ENCODE results near the gene MYO1D.
"Not testable (repeated sequence)": the region's sequence is repeated elsewhere in the genome, so short reads cannot be mapped to it uniquely, and the experiment has no call there.

MYO1D gene

DNA sequence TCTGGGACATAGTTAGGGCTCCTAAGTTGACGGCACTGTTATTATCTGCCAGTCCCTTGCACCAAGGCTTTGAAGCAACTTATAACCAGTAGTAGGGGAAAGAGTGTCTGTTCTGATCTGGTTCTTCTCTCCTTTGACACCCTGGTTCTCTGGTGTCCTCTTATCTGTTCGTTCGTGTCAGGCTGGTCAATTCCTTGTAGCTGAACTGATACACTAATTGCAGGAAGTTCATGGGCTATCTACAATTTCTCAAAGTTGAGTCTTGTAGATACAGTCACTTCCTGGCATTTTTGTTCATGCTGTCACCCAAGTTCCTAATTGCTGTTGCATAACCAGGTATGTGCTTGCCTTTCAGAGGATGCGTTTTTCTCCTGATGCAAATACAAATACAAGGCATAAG is 17.3 kb upstream of the MYO1D start:
- no peak for DNase-seq (ENCODE audit: low spot score)

DNA sequence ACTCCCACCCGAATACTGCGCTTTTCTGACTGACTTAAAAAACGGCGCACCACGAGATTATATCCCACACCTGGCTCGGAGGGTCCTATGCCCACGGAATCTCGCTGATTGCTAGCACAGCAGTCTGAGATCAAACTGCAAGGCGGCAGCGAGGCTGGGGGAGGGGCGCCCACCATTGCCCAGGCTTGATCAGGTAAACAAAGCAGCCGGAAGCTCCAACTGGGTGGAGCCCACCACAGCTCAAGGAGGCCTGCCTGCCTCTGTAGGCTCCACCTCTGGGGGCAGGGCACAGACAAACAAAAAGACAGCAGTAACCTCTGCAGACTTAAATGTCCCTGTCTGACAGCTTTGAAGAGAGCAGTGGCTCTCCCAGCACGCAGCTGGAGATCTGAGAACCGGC is 10.5 kb upstream of the MYO1D start:
- DNase-seq (ENCODE audit: low spot score), result not testable (repeated sequence)

- not testable (repeated sequence) for DNase-seq (ENCODE audit: low spot score)
Measured at GRCh38 chr17:32886951-32887350, 10.0 kb upstream of the MYO1D start.

GRCh38 chr17:32882734-32883133 is 5.8 kb upstream of the MYO1D start:
- DNase-seq (ENCODE audit: low spot score), result no peak

DNA sequence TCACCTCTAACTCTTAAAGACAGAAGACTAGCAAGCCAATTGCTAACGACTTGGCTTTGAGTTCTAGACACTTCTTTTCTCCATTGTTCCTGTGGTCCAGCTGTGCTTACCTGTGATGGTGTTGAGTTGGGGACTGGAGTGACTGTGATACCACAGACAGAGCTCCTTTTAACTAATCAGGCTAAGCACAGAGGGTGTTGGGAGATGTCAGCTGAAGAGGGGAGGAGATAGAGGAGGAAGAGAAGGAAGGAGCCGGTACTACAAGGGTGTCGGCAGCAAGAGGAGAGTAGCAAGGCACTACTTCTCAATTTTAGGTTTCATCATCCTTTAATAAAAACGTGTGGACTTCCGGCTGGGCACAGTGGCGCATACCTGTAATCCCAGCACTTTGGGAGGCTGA is 5.1 kb upstream of the MYO1D start:
- no peak for DNase-seq (ENCODE audit: low spot score)

GRCh38 chr17:32880671-32881453 is 3.9 kb upstream of the MYO1D start:
- DNase-seq (ENCODE audit: low spot score), result no peak

- DNase-seq (ENCODE audit: low spot score), result no peak
Measured at GRCh38 chr17:32879134-32879533, 2.2 kb upstream of the MYO1D start.

DNA sequence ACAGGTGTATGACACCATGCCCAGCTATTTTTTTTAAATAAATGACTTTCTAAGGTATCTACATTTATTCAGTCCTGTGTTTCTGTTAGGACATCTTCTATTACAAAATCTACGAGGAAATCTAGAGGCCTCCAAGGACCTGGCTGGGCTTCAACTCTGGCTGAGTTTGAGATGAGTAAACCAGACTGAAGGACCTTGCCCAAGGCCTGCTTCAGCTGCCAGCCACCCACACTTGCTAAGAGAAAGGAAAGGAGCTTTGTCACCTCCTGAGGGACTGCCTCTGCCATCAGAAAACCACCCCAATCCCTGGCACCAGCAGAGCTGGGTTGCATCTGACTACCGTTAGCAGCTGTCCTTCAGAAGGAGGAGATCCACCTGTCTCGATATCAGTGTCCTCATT is 1.3 kb upstream of the MYO1D start:
- DNase-seq (ENCODE audit: low spot score), result no peak

GRCh38 chr17:32877164-32877764 is 340 bp upstream of the MYO1D start:
- DNase-seq (ENCODE audit: low spot score), result peak; percentile 89

DNA sequence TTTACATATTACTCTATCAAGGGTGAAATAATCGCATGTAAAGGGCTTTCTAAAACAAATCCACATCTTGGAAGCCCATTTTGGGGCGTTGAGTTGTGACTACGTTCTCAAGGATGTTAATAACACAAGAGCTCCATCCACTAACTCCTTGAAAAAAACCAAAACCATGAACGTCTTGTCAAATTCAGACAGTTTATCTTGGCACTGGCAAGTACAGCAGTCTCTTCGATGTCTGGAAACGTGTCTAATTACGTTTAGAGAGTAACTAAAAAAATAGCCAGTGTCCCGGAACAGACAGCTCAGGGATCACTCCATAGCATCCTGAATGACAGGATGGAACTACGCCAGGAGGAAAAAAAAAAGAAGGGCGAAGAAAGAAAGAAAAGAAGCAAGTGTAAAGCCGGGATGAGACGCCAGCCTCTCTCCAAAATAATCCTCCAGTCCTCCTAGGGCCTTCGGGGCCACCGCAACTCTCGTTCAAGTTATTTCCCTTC is 954 bp downstream of the MYO1D start:
- DNase-seq (ENCODE audit: low spot score), result peak; percentile 21

DNA sequence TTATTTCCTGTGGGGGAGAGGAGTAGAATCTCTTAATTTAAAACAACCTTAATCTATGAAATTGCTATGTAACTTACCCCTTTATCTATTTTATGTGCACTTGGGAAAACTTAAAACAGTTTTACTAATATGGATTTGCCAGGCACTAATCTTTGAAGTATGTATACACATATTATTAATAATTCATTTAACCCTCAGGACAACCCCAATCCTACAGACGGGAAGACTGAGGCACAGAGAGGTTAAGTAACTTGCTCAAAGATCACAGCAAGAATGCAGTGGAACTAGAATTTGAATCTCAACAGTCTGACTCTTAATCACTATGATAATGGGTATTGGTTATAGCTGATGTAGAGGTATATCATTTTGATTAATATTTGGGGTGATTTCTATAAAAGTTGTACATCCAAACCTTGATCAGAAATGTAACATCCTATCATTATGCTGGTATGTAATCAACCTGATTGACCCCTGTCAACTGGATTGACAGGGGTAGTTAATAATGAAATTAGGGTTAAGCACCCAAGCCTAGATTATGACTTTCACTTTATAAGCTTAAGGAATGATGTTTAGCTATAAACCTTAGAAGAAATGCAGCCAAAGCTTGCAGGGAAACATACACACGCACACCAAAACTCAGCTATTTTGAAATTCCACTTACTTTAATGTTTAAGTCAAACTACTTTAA is 1.6 kb downstream of the MYO1D start:
- no peak for DNase-seq (ENCODE audit: low spot score)

GRCh38 chr17:32873114-32873513 is 3.8 kb downstream of the MYO1D start:
- no peak for DNase-seq (ENCODE audit: low spot score)

DNA sequence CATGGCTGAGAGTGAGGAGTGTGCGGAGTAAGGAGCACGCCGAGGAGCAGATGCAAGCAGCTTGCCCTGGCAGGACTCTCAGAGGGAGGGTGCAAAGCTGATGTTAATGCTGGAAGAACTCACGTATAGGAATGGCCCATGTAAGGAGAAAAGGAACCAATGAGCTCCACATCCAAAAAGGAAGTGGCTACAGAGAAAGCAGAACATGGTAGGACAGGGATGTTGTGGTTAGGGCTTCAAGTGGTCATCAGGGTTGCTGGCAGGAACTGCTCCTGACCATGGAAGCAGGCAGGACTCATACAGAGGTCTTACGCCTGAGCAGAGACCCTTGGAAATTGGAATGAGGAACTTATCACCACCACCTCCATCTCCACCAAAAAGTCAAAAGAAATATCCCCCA is 5.2 kb downstream of the MYO1D start:
- DNase-seq (ENCODE audit: low spot score), result no peak

DNA sequence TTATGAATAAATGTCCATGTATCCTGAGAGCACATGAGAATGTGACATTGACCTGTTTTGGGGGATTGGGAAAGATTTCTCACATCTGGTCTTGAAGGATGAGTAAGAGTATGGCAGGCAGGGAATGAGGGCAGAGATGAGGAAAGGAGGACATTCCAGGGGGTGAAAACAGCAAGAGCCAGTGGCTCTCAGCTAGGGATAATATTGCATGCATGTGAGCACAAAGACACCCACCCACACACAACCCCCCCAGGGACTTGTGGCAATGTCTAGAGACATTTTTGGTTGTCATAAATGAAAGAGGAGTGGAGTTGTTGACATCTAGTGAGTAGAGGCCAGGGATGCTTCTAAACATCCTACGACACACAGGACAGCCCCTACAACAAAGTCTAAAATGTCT is 6.0 kb downstream of the MYO1D start:
- no peak for DNase-seq (ENCODE audit: low spot score)

- DNase-seq (ENCODE audit: low spot score), result peak; percentile 73
Measured at GRCh38 chr17:32870027-32870670, 6.8 kb downstream of the MYO1D start.

GRCh38 chr17:32869345-32870026 is 7.4 kb downstream of the MYO1D start:
- DNase-seq (ENCODE audit: low spot score), result peak; percentile 58

- no peak for DNase-seq (ENCODE audit: low spot score)
Measured at GRCh38 chr17:32865141-32865540, 11.8 kb downstream of the MYO1D start.

DNA sequence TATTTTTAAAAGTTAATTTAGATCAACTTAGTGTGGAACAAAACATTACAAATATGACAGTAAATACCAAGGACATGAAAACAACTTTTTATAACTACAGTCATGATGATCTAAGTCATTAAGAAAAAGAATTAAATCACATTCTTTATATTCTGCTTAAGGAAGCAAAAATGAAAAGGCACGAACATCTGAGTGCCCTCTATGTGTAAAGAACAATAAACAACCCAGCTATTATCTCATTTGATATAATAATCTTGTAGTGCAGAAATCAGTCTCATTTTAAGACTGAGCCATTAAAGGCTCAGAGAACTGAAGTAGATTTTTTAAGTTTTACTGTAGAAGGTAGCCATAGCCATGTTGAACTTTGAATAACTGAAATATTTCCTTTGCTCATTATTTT is 13.4 kb downstream of the MYO1D start:
- DNase-seq (ENCODE audit: low spot score), result no peak

DNA sequence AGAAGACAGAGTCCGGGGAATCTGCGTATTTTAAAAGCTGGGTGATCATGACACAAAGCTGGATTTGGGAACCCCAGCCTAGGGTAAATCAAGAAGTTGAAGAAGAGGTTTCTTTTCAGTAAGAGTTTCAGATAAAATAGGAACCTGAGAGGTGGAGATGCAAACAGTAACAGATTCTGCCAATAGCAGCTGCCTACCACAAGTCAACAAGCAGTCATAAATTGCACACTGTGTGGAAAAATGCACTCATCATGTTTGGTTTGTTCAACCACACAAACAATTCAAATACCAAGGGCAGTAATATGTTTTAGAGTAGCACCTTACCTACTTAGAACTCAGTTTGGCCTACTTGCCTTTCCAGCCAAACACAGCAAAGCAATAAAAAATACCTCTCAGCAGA is 14.0 kb downstream of the MYO1D start:
- no peak for DNase-seq (ENCODE audit: low spot score)

GRCh38 chr17:32861981-32862380 is 14.9 kb downstream of the MYO1D start:
- no peak for DNase-seq (ENCODE audit: low spot score)

- DNase-seq (ENCODE audit: low spot score), result no peak
Measured at GRCh38 chr17:32859857-32860525, 16.9 kb downstream of the MYO1D start.

Measured in kidney capillary endothelial cell (primary cell).